ENCODE measurements around the gene ACSF3. TPM values are rescaled to one million over a fixed set of nuclear protein-coding genes. Genes with fewer than 3 reads are reported as not detected.

The ACSF3 gene
- total and polyA plus RNA-seq, 4 donors, result 15.3 to 27.3 (median 18.8) TPM

GRCh38 chr16:89104930-89105571 is 11.4 kb downstream of the ACSF3 start:
- DNase-seq (ENCODE audit: low spot score), result no peak
- Histone ChIP-seq H3K4me3 (ENCODE audit: low read depth in 1 of 3, low read length in 3 of 3) (no peak overlapping the region), H3K36me3 (ENCODE audit: control insufficient read depth in 4 of 4, insufficient read depth in 3 of 4, low read depth in 1 of 4, low read length in 3 of 4) (peaks cover 9 to 58% (median 25%) of the 10 kb centered on the region in 4 donors), H3K9ac (ENCODE audit: low read depth in 1 of 2, low read length in 2 of 2) (no peak overlapping the region), H3K9me3 (ENCODE audit: control insufficient read depth in 4 of 4, low read length in 3 of 4) (no peaks in the 10 kb centered on the region), H3K4me1 (ENCODE audit: control insufficient read depth in 4 of 4, insufficient read depth in 4 of 4, low read length in 3 of 4) (no peaks in the 10 kb centered on the region), H3K27me3 (ENCODE audit: control insufficient read depth in 4 of 4, insufficient read depth in 4 of 4, low read length in 3 of 4) (no peaks in the 10 kb centered on the region), H3K27ac (ENCODE audit: low read depth in 1 of 2, low read length in 2 of 2) (no peak overlapping the region)
- TF ChIP-seq RAD21 (IDR thresholded peaks at IDR 0.05) (no peak), NR2F2 (IDR thresholded peaks at IDR 0.05) (no peak), FOXA2 (IDR thresholded peaks at IDR 0.05) (no peak), YY1 (IDR thresholded peaks at IDR 0.05) (no peak), HNF4G (IDR thresholded peaks at IDR 0.05) (no peak), EGR1 (IDR thresholded peaks at IDR 0.05; ENCODE audit: low read depth in 2 of 2) (no peak), JUND (IDR thresholded peaks at IDR 0.05) (no peak), CTCF (IDR thresholded peaks at IDR 0.05; ENCODE audit: low read depth, low read length, missing input control) (no peak)
- TF ChIP-seq, protein P1, sequence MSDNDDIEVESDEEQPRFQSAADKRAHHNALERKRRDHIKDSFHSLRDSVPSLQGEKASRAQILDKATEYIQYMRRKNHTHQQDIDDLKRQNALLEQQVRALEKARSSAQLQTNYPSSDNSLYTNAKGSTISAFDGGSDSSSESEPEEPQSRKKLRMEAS (IDR thresholded peaks at IDR 0.05), result no peak
- TF ChIP-seq, protein P2, sequence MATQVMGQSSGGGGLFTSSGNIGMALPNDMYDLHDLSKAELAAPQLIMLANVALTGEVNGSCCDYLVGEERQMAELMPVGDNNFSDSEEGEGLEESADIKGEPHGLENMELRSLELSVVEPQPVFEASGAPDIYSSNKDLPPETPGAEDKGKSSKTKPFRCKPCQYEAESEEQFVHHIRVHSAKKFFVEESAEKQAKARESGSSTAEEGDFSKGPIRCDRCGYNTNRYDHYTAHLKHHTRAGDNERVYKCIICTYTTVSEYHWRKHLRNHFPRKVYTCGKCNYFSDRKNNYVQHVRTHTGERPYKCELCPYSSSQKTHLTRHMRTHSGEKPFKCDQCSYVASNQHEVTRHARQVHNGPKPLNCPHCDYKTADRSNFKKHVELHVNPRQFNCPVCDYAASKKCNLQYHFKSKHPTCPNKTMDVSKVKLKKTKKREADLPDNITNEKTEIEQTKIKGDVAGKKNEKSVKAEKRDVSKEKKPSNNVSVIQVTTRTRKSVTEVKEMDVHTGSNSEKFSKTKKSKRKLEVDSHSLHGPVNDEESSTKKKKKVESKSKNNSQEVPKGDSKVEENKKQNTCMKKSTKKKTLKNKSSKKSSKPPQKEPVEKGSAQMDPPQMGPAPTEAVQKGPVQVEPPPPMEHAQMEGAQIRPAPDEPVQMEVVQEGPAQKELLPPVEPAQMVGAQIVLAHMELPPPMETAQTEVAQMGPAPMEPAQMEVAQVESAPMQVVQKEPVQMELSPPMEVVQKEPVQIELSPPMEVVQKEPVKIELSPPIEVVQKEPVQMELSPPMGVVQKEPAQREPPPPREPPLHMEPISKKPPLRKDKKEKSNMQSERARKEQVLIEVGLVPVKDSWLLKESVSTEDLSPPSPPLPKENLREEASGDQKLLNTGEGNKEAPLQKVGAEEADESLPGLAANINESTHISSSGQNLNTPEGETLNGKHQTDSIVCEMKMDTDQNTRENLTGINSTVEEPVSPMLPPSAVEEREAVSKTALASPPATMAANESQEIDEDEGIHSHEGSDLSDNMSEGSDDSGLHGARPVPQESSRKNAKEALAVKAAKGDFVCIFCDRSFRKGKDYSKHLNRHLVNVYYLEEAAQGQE (IDR thresholded peaks at IDR 0.05), result no peak
- WGBS, result 90% methylated on average over 23 of the region's 23 CpGs

- H3K27ac ChIP-seq (ENCODE audit: low read depth in 1 of 2, low read length in 2 of 2), result no peak overlapping the region
- TF ChIP-seq SP1 (IDR thresholded peaks at IDR 0.05) (no peak), HNF4G (IDR thresholded peaks at IDR 0.05) (no peak), FOXA2 (IDR thresholded peaks at IDR 0.05) (no peak), RXRA (IDR thresholded peaks at IDR 0.05) (no peak), RAD21 (IDR thresholded peaks at IDR 0.05) (no peak), FOXA1 (IDR thresholded peaks at IDR 0.05) (no peak), GABPA (IDR thresholded peaks at IDR 0.05 in 1 of 2, conservative IDR thresholded peaks at IDR 0.05 in 1 of 2) (no peak), TAF1 (conservative IDR thresholded peaks at IDR 0.05) (no peak), CTCF (IDR thresholded peaks at IDR 0.05; ENCODE audit: low read depth, low read length, missing input control) (no peak), NR2F2 (IDR thresholded peaks at IDR 0.05) (no peak), YY1 (IDR thresholded peaks at IDR 0.05) (no peak), EGR1 (IDR thresholded peaks at IDR 0.05; ENCODE audit: low read depth in 2 of 2) (no peak)
- TF ChIP-seq, protein P2 (IDR thresholded peaks at IDR 0.05), result no peak
- H3K4me1 ChIP-seq (ENCODE audit: control insufficient read depth in 4 of 4, insufficient read depth in 4 of 4, low read length in 3 of 4), result no peaks in the 10 kb centered on the region
- H3K36me3 ChIP-seq (ENCODE audit: control insufficient read depth in 4 of 4, insufficient read depth in 3 of 4, low read depth in 1 of 4, low read length in 3 of 4), result peaks cover 9 to 58% (median 25%) of the 10 kb centered on the region in 4 donors
- no peak for DNase-seq (ENCODE audit: low spot score)
- 94% methylated on average over 16 of the region's 16 CpGs for WGBS
- H3K9ac ChIP-seq (ENCODE audit: low read depth in 1 of 2, low read length in 2 of 2), result no peak overlapping the region
- no peak overlapping the region for H3K4me3 ChIP-seq (ENCODE audit: low read depth in 1 of 3, low read length in 3 of 3)
- H3K9me3 ChIP-seq (ENCODE audit: control insufficient read depth in 4 of 4, low read length in 3 of 4), result no peaks in the 10 kb centered on the region
- no peaks in the 10 kb centered on the region for H3K27me3 ChIP-seq (ENCODE audit: control insufficient read depth in 4 of 4, insufficient read depth in 4 of 4, low read length in 3 of 4)
Observed at GRCh38 chr16:89105599-89106151, 12.0 kb downstream of the ACSF3 start.
